Measurements from ENCODE around the gene STAT3. TPM values are rescaled to one million over a fixed set of nuclear protein-coding genes. Genes with fewer than 3 reads are reported as not detected.

Gene STAT3
- total RNA-seq, 4 donors from 2014 or later: 134 to 255 (median 180) TPM

GRCh38 chr17:42386777-42387657 lies 1.2 kb downstream of the STAT3 start:
- TF ChIP-seq CTCF (IDR thresholded peaks at IDR 0.05; ENCODE audit: low read depth): no peak

GRCh38 chr17:42381898-42382297 lies 6.3 kb downstream of the STAT3 start:
- TF ChIP-seq CTCF (IDR thresholded peaks at IDR 0.05; ENCODE audit: low read depth): no peak

DNA sequence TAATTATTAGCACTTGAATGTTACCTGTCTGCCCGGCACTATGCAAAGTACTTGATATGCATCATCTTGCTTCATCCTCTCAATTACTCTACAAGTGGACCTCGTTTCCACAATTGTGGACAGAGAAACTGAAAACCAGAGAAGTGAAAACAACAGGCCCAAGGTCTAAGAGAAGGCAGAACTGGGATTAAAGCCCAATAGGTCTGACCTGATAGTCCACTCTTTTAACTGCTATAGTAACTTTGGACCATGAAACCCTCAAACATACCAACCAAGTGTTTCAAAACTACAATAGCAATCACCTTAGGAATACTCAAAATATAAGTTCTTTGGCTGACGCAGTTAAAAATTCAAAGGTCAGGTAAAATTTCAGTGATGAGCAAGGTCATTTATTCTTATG lies 7.3 kb downstream of the STAT3 start:
- no peak for TF ChIP-seq CTCF (IDR thresholded peaks at IDR 0.05; ENCODE audit: low read depth)

GRCh38 chr17:42378959-42379594 lies 9.2 kb downstream of the STAT3 start:
- TF ChIP-seq CTCF (IDR thresholded peaks at IDR 0.05; ENCODE audit: low read depth): no peak

GRCh38 chr17:42378359-42378958 lies 9.8 kb downstream of the STAT3 start:
- no peak for TF ChIP-seq CTCF (IDR thresholded peaks at IDR 0.05; ENCODE audit: low read depth)

- TF ChIP-seq CTCF (IDR thresholded peaks at IDR 0.05; ENCODE audit: low read depth): no peak
These were observed 14.3 kb downstream of the STAT3 start for GRCh38 chr17:42373896-42374295.

DNA sequence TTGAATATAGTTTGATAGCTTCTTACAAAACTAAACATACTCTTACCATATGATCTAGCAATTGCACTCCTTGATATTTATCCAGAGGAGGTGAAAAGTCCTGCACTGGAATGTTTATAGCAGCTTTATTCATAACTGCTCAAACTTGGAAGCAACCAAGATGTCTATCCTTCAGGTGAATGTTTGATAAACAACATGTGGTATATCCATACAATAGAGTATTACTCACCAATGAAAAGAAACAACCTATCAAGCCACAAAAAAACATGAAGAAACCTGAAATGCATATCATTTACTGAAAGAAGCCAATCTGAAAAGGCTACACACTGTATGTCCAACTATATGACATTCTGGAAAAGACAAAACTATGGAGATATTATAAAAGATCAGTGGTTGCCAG lies 16.1 kb downstream of the STAT3 start:
- TF ChIP-seq CTCF (IDR thresholded peaks at IDR 0.05; ENCODE audit: low read depth): no peak

All from subcutaneous adipose tissue (tissue), 4 donors.